NCI-H1417 treated with DMSO at 0.1 percent for 48 hours (cell line): Measurements from ENCODE around the gene MPP7.

ENCODE experiments used
- DNase-seq: peaks from one replicate; lab custom pipeline; 2025; lab: John Stamatoyannopoulos, UW

MPP7 gene

GRCh38 chr10:28269842-28270456, 32.9 kb downstream of the MPP7 start:
- no peak for DNase-seq

GRCh38 chr10:28266449-28267224, 36.2 kb downstream of the MPP7 start:
- DNase-seq = no peak

- DNase-seq = no peak
Measured at GRCh38 chr10:28263136-28263857, 39.6 kb downstream of the MPP7 start.

- DNase-seq = no peak
Measured at GRCh38 chr10:28256776-28257175, 46.1 kb downstream of the MPP7 start.

- DNase-seq = no peak
Measured at GRCh38 chr10:28254290-28254985, 48.4 kb downstream of the MPP7 start.

GRCh38 chr10:28253169-28253785, 49.6 kb downstream of the MPP7 start:
- no peak for DNase-seq
